Epithelial cell of prostate (primary cell): ENCODE measurements around the gene MARF1.
"Not testable (repeated sequence)": the region's sequence is repeated elsewhere in the genome, so short reads cannot be mapped to it uniquely, and the experiment has no call there.

ENCODE experiments used
- DNase-seq: peaks from one replicate; pipeline ENCODE4 v3.0.0-alpha.2; 2011; ENCODE audit warnings: low read depth, low spot score
- H3K27ac ChIP-seq: fragments of 450-650 bp; 2 replicates; pipeline ENCODE4 v1.5.1; 2017; ENCODE audit warnings: mild to moderate bottlenecking

MARF1 gene, protein sequence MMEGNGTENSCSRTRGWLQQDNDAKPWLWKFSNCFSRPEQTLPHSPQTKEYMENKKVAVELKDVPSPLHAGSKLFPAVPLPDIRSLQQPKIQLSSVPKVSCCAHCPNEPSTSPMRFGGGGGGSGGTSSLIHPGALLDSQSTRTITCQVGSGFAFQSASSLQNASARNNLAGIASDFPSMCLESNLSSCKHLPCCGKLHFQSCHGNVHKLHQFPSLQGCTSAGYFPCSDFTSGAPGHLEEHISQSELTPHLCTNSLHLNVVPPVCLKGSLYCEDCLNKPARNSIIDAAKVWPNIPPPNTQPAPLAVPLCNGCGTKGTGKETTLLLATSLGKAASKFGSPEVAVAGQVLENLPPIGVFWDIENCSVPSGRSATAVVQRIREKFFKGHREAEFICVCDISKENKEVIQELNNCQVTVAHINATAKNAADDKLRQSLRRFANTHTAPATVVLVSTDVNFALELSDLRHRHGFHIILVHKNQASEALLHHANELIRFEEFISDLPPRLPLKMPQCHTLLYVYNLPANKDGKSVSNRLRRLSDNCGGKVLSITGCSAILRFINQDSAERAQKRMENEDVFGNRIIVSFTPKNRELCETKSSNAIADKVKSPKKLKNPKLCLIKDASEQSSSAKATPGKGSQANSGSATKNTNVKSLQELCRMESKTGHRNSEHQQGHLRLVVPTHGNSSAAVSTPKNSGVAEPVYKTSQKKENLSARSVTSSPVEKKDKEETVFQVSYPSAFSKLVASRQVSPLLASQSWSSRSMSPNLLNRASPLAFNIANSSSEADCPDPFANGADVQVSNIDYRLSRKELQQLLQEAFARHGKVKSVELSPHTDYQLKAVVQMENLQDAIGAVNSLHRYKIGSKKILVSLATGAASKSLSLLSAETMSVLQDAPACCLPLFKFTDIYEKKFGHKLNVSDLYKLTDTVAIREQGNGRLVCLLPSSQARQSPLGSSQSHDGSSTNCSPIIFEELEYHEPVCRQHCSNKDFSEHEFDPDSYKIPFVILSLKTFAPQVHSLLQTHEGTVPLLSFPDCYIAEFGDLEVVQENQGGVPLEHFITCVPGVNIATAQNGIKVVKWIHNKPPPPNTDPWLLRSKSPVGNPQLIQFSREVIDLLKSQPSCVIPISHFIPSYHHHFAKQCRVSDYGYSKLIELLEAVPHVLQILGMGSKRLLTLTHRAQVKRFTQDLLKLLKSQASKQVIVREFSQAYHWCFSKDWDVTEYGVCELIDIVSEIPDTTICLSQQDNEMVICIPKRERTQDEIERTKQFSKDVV (N-terminal part only)

DNA sequence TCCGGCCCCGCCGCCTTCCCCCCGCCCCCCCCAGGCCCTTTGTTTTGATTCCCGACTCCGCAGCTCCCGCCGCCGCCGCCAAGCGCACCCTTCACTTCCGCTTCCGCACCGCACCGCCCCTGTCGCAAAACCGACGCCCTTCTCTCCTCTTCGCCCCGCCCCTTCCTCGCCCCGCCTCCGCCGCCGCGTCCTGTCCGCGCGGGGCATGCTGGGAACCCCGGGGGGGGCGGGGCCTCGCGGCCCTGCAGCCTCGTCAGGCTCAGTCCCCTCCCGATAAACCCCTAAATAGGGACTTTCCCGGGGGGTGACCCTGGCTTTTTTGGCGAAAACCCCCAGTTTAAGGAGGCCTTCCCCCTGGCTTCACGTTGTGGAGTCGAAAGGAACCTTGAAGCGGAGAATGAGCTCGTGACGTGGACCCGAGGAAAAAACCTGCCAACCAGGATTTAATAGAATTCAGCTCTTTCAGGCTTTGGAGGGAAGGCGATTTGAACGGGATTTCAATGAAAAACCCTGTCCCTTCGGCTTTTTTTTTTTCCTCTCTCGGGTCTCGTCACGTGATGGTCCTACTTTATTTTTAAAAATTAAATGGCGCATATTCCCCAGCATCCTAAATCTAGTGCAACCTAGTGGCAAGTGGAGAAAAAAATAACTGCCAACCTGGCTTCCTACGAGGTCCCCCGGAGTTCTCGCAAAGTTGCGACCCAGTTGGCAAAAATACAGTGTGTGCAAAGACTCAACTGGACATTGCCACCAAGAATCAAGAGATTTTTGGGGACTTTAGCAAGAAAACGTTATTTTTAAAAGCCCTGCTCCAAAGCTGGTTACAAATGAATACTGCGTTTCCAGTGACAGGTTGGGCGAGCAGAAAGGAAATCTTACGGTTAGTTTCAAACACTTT lies at the start of gene MARF1:
MARF1 (minus strand) TSS at position 107 of the 898 bp plus-strand sequence. CDS start 3,921 bp downstream, outside the sequence.
- DNase-seq = peak; percentile 73

DNA sequence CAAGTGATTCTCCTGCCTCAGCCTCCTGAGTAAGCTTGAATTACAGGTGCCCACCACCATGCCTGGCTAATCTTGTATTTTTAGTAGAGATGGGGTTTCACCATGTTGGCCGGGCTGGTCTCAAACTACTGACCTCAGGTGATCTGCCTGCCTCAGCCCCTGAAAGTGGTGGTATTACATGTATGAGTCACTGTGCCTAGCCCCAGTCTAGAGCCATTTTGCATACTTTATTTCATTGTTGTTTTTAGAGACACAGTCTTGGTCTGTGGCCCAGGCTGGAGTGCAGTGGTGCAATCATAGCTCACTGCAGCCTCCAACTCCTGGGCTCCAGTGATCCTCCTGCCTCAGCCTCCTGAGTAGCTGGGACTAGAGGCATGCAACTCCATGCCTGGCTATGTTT lies 49.6 kb upstream of the MARF1 start:
- H3K27ac ChIP-seq, DNase-seq: not testable (repeated sequence)

More for the DNA sequence above, at the start of gene MARF1:
- peak within 1 kb of the TSS; percentile 99 for H3K27ac ChIP-seq

DNA sequence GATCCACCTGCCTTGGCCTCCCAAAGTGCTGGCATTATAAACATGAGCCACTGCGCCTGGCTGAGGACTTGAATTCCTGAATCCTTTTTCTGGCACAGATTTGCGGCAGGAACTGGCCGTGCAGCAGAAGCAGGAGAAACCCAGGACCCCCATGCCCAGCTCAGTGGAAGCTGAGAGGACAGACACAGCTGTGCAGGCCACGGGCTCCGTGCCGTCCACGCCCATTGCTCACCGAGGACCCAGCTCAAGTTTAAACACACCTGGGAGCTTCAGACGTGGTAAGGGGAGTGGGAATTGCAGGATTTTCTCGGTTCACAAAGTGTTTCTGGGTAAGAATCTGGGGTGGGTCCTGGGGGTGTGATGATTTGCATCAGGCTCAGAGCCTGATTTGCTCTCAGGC lies 48.1 kb upstream of the MARF1 start:
- no peak for DNase-seq
- no peak overlapping the region for H3K27ac ChIP-seq

DNA sequence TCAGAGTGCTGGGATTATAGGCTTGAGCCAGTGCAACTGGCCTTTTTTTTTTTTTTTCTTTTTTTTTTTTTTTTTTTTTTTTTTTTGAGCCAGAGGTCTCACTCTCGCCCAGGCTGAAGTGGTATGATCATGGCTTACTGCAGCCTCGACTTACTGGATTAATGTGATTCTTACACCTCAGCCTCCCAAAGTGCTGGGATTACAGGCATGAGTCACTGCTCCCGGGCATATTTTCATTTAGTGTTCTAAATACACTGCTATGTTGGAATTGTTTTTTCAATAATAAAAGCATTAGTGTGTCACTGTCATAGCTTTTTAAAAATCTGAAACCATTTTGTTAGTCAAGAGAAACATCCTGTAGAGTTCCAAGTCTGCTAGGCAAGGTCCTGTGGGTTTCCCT lies 47.3 kb upstream of the MARF1 start:
- H3K27ac ChIP-seq = no peak overlapping the region
- no peak for DNase-seq

DNA sequence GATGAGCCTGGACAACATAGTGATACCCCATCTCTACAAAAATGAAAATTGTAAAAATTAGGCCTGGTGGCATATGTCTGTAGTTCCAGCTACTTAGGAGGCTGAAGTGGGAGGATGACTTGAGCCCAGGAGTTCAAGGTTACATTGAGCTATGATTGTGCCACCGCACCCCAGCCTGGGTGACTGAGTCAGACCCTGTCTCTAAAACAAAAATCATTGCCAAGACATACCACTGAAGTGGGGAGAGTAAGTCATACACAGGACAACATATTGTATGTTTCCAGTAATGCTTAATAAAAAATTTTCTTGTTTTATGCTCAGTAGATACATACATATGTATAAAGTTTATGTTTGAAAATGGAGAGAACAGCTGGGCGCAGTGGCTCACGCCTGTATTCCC lies 46.3 kb upstream of the MARF1 start:
- DNase-seq = no peak
- H3K27ac ChIP-seq = no peak overlapping the region

DNA sequence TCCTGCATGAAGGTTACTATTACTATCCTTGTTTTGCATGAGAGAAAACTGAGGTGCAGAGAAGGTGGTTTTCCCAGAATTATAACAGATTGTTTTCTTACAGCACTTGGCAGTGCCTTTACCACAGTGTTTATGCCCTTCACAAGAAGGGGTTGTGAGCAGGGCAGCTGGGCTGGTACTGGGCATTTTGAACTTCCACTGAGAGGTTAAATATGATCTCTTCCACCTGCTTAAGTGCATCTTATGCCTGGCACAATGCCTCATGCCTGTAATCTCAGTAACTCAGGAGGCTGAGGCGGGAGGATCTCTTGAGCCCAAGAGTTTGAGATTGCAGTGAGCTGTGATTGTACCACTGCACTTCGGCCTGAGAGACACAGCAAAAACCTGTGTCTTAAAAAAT lies 43.3 kb upstream of the MARF1 start:
- H3K27ac ChIP-seq = no peak overlapping the region
- no peak for DNase-seq

DNA sequence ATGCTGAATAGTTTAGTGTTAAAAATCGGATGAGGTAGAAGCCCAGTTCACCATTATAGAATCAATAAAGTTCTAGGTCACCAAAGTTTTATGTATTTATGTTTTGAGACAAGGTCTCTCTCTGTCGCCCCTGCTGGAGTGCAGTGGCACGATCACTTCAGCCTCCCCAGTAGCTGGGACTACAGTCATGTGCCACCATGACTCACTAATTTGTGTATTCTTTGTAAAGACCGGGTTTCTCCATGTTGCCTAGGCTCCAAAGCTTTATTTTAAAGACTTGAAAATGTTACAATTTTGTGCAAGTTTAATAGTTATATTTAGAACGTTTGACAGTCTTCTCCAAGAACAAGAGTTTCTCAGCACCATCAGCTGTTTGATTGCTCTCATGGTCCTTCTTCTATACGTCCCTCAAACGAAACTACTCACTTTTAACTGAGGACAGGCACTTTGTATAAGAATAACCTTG lies 39.2 kb upstream of the MARF1 start:
- H3K27ac ChIP-seq = peak overlapping the region; percentile 48
- DNase-seq = no peak

DNA sequence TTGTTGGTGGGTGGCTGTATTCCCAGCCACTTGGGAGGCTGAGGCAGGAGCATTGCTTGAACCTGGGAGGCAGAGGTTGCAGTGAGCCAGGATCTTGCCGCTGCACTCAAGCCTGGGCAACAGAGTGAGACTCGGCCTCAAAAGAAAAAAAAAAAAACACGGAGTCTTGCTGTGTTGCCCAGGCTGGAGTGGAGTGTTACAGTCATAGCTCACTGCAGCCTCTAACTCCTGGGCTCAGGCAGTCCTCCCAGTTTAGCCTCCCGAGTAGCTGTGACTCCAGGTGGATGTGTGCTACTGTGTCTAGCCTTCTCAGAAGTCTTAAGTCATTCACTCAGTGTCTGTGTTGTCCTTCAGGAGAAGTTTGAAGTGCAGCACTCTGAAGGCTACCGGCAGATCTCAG lies 34.5 kb upstream of the MARF1 start:
- peak overlapping the region; percentile 28 for H3K27ac ChIP-seq
- DNase-seq = no peak

DNA sequence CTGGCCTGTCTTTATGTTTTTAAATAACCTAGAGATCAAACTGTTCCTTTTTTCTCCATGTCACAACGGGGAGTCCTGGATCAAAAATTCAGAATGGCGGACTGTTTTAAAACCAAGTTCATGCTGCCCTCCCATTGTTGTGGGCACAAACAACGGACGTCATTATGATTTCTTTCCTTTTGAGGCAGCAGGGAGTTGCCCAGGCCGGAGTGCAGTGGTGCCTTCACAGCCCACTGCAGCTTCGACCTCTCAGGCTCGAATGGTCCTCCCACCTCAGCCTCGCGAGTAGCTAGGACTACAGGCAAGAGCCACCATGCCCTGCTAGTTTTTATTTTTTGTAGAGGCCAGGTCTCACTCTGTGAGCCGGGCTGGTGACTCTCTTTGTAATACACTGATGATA lies 33.6 kb upstream of the MARF1 start:
- DNase-seq = no peak
- H3K27ac ChIP-seq = peak overlapping the region; percentile 28

DNA sequence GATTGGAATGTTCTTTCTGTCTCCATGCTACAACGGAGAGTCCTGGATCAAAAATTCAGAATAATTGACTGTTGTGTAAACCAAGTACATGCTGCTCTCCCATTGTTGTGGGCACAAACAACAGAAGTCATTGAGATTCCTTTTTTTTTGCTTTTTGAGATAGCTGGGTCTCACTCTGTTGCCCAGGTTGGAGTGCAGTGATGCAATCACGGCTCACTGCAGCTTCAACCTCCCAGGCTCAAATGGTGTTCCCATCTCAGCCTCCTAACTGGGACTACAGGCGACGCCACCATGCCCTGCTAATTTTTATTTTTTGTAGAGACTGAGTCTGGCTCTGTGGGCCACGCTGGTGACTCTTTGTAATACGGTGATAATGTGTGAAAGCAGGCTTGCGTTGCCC lies 31.6 kb upstream of the MARF1 start:
- H3K27ac ChIP-seq = peak overlapping the region; percentile 99
- DNase-seq = no peak

DNA sequence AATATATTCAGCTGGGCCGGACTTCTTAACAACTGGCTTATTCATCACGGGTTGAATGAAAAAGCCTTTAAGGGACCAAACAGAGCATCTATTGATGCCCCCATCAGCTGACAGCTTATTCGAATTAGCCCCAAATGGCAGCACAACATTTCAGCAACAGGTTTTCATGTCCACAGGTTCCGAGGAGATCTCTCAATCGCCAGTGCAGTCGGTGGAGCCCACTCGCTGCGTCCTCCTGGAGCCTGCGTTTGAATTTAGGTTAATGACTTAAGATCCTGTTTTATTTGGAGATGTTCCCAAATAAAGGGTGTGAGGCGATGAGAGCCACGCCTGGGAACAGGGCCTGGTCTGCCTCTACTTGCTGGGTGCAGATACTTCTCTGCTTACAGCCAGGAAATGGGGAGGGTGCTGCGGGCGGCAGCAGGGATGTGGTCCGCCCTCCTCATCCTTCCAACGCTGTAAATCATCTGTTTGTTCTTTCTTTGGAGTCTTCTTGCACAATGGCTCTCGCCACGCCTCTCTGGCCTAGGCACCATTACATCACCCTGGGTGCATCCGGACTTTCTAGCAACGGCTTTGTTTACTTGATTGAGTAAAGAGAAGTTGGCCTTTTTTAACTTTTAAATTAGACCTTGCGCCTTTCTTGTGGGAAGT lies 29.7 kb upstream of the MARF1 start:
- peak overlapping the region; percentile 99 for H3K27ac ChIP-seq
- DNase-seq = peak; percentile 96

DNA sequence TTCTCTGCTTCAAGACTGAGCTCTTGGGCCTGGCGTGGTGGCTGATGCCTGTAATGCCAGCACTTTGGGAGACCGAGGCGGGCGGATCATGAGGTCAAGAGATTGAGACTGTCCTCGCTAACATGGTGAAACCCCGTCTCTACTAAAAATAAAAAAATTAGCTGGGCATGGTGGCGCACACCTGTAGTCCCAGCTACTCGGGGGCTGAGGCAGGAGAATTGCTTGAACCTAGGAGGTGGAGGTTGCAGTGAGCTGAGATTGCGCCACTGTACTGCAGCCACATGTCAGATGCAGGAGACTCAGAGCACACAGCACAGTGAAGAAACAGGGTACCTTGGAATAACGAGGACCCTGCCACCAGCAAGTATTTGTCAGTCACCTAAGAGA lies 29.2 kb upstream of the MARF1 start:
- DNase-seq = not testable (repeated sequence)
- peak overlapping the region; percentile 99 for H3K27ac ChIP-seq

DNA sequence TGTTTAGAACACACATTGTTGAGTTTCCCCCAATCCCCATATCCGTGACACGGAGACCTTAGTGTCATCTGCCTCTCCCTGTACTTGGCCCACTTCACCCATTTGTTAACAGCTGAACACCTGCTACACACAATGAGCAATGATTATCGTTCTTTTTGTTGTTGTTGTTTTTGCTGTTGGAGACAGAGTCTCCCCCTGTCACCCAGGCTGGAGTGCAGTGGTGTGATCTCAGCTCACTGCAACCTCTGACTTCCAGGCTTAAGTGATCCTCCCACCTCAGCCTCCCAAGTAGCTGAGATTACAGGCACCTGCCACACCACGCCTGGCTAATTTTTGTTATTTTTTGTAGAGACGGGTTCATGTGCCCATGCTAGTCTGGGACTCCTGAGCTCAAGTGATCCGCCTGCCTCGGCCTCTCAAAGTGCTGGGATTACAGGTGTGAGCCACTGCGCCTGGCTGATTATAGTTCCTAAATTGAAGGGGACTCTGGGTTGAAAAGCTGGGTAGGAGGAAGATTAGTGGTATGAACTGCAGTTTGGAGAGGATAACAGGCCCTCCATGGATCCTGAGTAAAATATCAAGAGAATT lies 28.7 kb upstream of the MARF1 start:
- H3K27ac ChIP-seq = peak overlapping the region; percentile 99
- no peak for DNase-seq

DNA sequence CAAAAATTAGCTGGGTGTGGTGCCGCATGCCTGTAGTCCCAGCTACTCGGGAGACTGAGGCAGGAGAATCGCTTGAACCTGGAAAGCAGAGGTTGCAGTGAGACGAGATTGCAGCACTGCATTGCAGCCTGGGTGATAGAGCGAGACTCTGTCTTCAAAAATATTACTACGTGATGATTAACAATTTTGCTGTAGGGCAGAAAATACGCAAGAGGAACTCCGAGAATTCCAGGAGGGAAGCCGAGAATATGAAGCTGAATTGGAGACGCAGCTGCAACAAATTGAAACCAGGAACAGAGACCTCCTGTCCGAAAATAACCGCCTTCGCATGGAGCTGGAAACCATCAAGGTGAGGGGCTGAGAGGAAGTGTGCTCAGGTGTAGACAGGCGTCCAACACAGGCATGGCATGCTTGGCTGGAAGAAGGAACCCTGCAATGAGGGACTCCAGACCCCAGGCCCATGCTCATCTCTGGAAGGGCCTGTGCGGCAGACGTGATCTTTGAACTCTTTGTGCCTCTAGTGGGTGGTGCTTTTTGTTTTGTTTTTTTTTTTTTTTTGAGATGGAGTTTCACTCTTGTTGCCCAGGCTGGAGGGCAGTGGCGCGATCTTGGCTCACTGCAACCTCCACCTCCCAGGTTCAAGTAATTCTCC lies 24.3 kb upstream of the MARF1 start:
- no peak for DNase-seq
- no peak overlapping the region for H3K27ac ChIP-seq

DNA sequence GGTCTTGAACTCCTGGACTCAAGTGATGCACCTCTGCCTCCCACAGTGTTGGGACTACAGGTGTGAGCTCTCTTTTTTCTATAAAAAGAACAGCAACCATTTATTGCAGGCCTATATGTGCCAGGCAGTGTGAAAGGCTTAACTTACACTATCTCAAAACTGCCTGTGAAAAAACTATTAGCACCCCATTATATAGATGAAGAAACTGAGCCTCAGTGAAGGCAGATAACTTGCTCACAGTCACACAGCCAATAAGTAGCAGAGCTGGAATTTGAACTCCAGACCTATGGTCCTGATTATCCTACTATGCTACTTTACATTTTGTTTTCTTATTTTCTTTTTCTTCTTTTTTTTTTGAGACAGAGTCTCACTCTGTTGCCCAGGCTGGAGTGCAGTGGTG lies 22.2 kb upstream of the MARF1 start:
- no peak for DNase-seq
- no peak overlapping the region for H3K27ac ChIP-seq

DNA sequence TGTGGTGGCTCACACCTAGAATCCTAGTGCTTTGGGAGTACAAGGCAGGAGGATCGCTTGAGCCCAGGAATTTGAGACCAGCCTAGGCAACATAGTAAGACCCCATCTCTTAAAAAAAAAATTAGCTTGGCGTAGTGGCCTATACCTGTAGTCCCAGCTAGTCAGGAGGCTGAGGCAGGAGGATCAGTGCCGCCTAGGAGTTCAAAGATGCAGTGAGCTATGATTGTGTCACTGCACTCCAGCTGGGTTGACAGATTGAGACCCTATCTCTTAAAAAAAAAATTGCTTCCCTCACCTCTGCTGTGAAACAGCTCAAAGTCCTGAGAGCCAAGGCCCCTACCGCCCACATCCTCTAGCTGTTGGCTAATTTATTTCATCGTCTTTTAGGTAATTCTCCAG lies 17.2 kb upstream of the MARF1 start:
- no peak overlapping the region for H3K27ac ChIP-seq
- DNase-seq = no peak

DNA sequence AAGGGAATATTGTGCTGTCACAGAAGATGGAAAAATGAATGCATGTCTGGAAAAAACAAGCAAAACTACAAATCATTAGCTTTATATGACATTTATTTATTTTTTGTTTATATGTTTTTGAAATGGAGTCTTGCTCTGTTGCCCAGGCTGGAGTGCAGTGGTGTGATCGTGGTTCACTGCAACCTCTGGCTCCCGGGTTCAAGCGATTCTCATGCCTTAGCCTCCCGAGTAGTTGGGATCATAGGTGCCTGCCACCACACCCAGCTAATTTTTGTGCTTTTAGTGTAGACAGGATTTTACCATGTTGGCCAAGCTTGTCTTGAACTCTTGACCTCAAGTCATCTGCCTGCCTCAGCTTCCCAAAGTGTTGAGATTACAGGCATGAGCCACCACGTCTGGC lies 15.6 kb upstream of the MARF1 start:
- no peak overlapping the region for H3K27ac ChIP-seq
- no peak for DNase-seq

DNA sequence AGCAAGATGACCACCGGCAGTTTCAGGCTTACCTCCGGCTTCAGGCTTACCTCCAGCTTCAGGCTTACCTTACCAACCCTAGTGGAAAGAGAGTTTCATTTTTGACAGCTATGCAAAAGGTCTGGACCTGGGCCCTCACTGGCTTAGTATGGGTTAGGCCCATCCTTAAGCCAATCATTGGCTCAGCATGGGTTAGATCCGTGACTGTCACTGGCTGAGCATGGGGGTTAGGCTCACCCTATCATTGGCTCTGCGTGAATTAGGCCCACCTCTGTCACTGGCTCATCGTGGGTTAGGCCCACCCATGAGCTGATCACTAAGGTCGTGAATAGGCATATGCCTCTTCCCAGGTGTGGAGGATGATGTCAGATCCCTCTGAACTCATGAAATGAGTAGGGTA lies 15.2 kb upstream of the MARF1 start:
- no peak for DNase-seq
- no peak overlapping the region for H3K27ac ChIP-seq
